SKM-1 (cell line): ENCODE data around the gene LY86.

ENCODE experiments used
- DNase-seq: peaks from one replicate; lab custom pipeline; 2025; ENCODE audit not compliant: unreplicated experiment; lab: John Stamatoyannopoulos, UW

LY86 gene

DNA sequence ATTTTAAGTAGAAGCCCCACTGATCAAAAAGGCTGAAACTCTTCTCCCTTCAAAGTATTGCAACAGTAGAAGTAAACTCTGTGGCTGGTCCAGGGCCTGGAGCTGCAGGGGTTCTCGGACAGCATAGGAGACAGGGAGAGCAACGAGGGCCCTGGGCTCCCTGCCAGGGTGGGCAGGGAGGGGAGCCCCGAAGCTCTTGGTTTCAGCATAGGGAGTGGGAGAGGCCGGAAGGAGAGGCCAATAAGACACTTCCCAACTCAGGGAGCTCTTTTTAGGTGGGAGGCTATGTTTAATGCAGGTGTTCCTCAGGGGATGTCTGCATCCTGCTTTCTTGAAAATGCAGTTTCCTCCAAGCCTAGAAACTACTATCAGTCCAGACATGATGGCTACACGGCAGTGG, 91.1 kb downstream of the LY86 start:
- no peak for DNase-seq

- DNase-seq: no peak
Observed at GRCh38 chr6:6680526-6680925, 92.0 kb downstream of the LY86 start.

DNA sequence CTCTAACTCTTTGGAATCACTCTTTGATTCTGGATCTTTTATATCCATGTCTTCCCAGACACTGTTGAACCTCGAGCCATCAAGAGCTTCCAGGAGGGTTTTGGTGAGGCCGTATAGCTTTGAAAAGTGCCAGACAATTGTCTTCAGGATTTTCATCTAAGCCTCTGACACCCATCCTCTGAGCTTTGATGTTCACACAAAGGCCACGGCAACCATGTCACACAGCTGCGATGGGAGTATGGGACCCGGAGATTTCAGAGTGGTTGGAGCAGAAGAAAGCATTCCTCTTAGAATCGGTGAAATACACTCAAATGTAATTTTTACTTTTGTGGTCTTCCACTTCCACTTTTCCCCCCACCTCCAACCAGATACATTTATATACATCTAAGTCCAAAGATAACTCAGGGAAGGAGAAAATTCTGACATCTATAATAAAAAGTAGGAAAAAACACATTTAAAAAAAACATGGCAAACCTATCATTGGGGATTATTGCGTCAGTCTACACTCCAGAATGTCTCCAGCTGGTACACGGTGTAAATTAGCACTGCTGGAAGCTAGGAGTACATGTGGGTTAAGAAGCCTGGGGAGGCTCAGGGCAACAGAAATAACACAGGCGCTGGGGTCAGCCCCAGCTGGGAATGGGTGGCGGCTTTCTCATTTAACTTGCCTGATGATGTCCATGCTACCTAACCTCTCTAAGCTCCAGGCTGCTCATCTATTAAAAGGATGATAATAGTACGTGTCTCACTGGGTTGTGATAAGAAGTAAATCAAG, 92.7 kb downstream of the LY86 start:
- no peak for DNase-seq

GRCh38 chr6:6682225-6682624, 93.7 kb downstream of the LY86 start:
- no peak for DNase-seq

GRCh38 chr6:6683969-6684833, 95.7 kb downstream of the LY86 start:
- no peak for DNase-seq

- DNase-seq: peak; percentile 35
Observed at GRCh38 chr6:6685249-6686040, 96.9 kb downstream of the LY86 start.

DNA sequence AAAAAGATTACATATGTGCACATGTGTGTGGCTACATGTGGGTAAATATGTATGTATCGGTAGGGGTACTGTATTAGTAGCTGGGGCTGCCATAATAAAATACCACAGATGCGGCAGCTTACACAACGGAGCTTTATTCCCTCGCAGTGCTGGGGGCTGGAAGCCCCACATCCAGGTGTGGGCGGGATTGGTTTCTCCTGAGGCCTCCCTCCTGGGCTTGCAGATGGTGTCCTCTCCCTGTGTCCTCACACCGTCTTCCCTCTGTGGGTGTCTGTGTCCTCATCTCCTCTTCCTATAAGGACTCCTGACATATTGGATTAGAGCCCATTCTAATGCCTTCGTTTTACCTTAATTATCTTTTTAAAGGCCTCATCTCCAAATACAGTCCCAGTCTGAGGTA, 97.7 kb downstream of the LY86 start:
- DNase-seq: no peak

DNA sequence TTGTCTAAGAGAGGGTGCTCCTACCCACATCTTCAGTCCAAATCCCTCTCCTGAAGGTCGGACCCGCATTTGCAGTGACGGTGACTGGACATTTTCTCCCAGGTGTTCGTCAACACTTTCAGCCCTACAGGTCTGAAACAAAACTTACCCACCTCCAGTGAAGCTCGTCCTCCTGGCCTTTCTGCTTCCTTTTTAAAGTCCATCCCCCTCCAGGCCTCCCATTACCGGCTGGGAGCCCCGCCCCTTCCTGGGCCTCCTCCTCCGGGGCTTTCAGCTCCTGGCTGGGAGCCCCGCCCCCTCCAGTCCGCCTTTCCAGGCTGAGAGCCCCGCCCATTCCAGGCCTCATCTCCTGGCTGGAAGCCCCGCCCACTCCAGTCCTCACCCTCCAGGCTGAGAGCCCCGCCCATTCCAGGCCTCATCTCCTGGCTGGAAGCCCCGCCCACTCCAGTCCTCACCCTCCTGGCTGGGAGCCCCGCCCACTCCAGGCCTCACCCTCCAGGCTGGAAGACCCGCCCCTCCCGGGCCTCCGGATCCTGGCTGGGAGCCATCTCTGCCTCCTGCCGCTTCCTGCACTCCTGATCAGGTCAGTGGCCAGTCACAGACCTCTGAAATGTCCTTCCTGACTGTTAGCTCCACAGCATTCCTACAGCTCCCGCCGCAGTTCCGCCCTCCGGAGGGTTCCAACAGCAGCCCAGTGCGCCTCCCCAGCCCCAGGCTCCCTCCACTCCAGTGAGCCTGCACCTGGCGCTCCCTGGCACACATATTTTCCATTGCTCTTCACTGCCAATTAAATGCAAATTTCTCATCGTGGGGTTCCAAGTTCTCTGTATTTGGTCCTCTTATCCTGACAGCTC, 98.5 kb downstream of the LY86 start:
- DNase-seq: no peak

- DNase-seq: peak; percentile 31
Observed at GRCh38 chr6:6688283-6688682, 99.8 kb downstream of the LY86 start.

GRCh38 chr6:6688951-6689350, 100.4 kb downstream of the LY86 start:
- no peak for DNase-seq

DNA sequence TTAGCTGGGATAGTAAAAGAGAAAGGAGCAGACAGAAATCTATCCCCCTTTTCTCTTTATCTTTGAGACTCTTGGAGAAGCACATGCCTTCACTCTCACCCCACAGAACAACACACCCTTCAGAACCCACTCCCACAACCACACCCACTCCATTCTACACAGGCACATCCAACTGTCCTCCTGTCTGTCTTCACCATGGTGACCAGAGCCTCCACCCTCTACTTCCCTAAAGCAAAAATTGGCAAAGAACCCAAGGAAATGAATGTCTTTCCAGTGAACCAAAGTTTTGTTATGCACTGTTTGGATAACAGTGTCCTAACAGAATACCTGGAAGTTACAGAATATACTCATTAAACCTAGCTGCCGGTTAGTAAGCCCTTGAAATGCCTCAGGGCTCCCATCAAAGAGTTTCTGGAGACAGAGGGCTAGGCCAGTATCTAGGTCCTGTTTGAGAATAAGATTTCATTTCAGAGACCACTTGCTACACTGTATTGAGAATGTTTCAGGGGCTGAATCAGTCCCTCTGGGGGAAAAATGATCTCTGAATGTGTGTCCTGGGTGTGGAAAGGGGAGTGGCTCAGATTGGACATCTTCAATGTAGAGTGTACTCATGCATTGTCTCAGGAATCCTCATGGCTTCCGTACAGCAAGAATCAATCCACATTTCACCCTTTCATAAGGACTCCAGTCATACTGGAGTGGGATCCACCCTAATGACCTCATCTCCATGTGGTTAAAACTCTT, 101.1 kb downstream of the LY86 start:
- no peak for DNase-seq

DNA sequence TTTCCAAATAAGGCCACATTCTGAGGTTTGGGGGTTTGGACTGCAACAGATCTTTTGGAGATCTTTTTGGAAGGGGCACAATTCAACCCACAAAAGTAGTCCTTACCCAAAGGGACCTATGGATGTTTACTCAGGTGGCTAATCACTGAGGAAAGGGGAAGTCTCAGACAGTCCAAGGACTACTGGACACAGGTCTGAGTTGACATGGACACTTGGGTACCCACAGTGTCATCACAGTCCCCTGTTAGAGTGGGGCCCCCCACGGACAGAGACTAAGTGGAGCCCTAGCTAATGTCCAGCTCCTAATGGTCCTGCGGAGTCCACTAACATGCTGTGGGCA, 101.6 kb downstream of the LY86 start:
- DNase-seq: no peak

DNA sequence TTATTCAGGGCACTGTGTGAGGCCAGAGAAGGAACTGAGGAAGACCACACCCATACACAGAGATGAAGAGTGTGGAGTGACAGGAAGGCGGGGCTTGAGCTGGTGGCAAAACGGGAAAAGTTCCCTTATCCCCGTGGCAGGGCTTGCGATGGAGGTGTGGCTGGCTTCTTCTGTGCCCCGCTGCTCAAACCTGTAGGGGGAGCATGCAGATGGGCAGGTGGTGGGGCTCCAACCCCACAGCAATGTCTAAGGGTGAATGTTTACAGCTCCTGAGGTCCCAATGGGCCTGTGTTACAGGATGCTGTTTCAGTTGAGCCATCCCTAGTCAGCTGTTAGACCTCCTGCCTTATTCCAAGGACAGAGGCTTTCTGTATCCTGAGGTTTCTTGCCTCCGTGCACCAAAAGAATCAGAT, 105.9 kb downstream of the LY86 start:
- DNase-seq: no peak

DNA sequence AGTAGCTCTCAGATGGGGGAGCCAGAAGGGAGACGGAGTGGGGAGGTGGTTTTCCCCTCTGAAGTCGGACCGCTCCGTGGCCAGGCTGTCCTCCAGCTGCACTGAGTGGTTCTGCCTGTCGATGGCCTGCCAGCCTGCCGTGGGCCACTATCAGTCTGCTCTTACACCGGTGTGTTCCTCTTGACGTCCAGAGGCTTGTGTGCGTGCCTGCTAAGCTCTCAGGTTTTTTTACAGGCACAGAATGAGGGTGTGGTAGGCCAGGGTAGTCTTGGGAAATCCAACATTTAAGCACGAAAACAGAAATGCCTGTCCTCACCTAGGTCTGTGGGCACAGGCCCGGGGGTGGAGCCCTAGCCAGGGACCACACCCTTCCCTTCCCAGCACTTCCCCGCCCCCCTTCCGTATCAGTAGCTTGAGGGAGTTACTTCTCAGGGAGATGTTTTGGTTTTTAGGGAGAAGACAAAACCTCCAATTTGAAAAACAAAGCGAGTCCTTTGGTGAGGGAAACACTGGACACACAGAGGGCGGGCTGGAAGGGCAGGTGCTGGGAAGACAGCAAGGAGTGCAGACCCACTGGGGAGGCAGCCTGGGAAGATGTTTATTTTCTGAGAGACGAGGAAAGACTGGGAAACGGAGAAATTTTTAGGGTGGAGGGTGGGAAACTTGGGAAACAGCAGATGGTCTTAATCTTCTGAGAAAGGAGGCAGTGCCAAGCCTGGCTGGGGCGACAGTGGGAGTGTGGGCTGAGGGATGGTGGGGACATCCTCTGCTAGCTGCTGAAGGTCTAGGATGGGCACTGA, 106.5 kb downstream of the LY86 start:
- DNase-seq: no peak

GRCh38 chr6:6695625-6696276, 107.2 kb downstream of the LY86 start:
- no peak for DNase-seq

DNA sequence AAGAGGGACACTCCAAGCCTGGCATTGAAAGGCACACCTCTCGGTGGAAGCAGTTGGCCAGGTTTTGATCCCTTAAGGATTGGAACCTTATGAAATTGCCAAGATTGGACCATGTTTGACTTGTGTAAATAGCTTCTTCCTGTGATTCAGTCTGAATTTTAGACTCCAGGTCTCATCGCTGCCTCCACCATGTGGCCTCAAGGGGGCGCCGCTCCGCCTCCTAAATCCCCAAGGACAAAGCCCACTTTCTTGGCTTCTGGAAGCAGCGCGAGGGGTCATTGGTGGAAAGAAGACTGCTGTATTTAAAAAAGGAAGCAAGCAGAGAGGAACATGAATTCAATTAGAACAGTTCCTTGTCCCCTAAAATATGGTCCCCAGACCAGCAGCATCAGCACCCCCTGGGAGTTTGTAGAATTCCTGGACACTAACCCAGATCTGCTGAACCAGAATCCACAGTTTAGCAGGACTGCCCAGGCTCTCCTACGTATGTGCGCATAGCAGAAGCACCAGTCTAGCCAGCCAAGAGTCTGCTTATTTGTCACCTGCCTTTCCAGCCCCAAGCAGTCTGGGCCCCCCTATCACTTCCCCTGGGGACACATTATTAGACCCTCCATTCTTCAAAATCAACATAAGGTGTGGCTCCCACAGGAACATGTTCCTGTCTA, 108.5 kb downstream of the LY86 start:
- DNase-seq: peak; percentile 81

GRCh38 chr6:6697620-6698019, 109.1 kb downstream of the LY86 start:
- no peak for DNase-seq

DNA sequence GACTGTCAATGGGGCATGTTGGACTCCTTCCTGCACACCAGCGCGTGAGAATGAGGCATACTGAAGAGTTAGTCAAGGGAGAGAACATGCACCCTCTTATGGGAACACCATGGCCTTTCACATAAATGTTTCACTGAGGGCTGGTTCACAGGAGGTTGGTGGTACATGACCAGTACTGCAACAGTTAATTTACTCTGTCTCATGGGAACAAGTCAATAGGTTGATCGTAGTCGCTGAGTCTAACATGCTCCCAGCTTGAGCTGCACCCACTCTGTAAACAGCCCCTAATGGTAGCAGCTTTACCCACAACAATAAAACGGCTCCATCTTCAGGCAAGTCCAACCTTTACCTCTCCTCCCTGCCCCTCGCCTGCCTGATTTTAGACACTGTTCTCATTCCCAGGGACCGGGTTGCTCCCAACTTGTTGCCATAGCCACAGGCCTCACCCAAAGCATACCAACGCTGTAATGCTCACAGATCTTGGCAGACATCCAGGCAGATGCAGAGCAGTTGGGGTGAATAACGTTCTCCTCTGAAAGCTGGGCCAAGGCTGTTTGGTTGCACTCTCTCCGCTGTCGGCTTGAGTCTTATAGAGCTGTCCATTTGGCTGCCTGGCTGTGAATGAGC, 111.3 kb downstream of the LY86 start:
- DNase-seq: no peak
